Tibial nerve (tissue), 3 donors: ENCODE data around the gene ARID1B.

Experiments used
- POLR2A ChIP-seq, 2 donors: fragments of 450-650 bp; IDR thresholded peaks; one replicate each; pipeline ENCODE4 v1.6.1; 2017; ENCODE audit warnings: antibody characterized with exemption in 2 of 2, mild to moderate bottlenecking in 2 of 2, moderate library complexity in 2 of 2
- TF ChIP-seq, protein P1 (sequence below), 5 experiments: fragments of 200-600 bp in 3 of 5; fragments of 450-650 bp in 2 of 5; sonication (generic) in 3 of 5; IDR thresholded peaks; one replicate each; pipeline ENCODE4 v1.5.1; 2016 to 2019; ENCODE audit warnings: antibody characterized with exemption in 5 of 5, mild to moderate bottlenecking in 3 of 5, moderate library complexity in 2 of 5

DNA sequence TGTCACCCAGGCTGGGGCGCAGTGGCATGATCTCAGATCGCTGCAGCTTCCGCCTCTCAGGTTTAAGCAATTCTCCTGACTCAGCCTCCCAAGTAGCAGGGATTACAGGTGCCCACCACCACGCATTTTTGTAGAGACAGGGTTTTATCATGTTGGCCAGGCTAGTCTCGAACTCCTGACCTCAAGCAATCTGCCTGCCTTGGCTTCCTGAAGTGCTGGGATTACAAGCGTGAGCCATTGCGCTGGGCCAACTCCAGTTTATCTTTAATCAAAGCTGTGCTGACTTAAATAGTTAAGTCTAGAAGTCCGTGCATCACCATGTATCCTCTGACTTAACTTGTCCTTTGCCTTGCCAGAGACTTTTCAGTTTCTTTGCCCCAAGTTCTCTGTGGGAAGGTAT is 321.8 kb downstream of the ARID1B start:
- TF ChIP-seq, protein P1, sequence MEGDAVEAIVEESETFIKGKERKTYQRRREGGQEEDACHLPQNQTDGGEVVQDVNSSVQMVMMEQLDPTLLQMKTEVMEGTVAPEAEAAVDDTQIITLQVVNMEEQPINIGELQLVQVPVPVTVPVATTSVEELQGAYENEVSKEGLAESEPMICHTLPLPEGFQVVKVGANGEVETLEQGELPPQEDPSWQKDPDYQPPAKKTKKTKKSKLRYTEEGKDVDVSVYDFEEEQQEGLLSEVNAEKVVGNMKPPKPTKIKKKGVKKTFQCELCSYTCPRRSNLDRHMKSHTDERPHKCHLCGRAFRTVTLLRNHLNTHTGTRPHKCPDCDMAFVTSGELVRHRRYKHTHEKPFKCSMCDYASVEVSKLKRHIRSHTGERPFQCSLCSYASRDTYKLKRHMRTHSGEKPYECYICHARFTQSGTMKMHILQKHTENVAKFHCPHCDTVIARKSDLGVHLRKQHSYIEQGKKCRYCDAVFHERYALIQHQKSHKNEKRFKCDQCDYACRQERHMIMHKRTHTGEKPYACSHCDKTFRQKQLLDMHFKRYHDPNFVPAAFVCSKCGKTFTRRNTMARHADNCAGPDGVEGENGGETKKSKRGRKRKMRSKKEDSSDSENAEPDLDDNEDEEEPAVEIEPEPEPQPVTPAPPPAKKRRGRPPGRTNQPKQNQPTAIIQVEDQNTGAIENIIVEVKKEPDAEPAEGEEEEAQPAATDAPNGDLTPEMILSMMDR (IDR thresholded peaks at IDR 0.05), result no peak
- no peak for TF ChIP-seq POLR2A (IDR thresholded peaks at IDR 0.05)
